PFSK-1 (cell line): ENCODE data around the gene PHLDB1.

Source experiments
- POLR2AphosphoS5 ChIP-seq: IDR thresholded peaks from 2 replicates; pipeline ENCODE4 v1.6.1; 2012; ENCODE audit warnings: low read depth, mild to moderate bottlenecking, control low read depth, low read length, moderate library complexity
- TAF1 ChIP-seq: IDR thresholded peaks from 2 replicates; pipeline ENCODE4 v1.6.1; 2012; ENCODE audit warnings: low read length, control low read depth, borderline replicate concordance; ENCODE audit not compliant: insufficient read depth

- TF ChIP-seq TAF1 (no peak), POLR2AphosphoS5 (no peak)
These were observed 98.6 kb downstream of the PHLDB1 start for GRCh38 chr11:118705791-118706545.
